OCI-LY1 (cell line): Measurements from ENCODE around the gene KCNMA1.

Source experiments
- CTCF ChIP-seq: fragments of 200-600 bp; sonication (generic), shearing (Covaris generic); IDR thresholded peaks from 2 replicates; pipeline ENCODE4 v1.5.1; 2017; ENCODE audit warnings: mild to moderate bottlenecking, antibody characterized with exemption, low read length, moderate library complexity, mixed read lengths
- EZH2 ChIP-seq: fragments of 200-600 bp; sonication (generic), shearing (Covaris generic); IDR thresholded peaks from 2 replicates; pipeline ENCODE4 v1.8.0; 2017; ENCODE audit warnings: borderline replicate concordance, mixed run types, mild to moderate bottlenecking, antibody characterized with exemption, low read length, moderate library complexity, mixed read lengths

DNA sequence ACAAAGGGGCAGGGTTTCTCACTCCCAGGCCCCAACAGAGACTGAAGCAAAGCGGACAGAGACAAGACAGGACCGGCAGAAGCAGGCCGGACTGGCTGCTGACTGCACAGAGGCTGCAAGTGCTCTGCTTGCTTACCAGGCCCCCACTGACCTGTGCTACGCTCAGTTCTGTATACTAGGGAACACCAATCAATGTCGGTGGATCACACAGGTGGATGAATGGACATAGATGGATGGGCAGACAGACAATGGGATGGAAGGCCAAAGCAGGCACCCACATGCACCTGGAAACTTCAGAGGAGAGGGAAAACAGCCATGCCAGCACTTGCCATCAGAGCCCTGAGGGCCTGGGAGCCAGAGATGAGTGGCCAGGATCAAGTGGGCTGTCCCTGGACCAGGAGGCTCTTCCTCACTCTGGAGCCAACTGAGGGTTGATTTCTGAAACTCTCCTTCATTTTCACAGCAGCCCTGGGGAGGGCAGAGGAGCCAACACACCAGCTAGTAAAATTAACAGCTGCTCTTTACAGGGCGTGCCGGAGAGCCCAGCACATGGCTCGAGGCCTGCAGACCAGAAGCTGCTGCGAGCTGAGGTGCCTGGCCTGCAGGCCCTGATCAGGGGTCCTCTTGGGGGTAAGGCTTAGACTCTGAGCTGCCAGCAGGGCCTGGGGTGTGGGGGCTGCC is 243.6 kb downstream of the KCNMA1 start:
- TF ChIP-seq CTCF = no peak
- TF ChIP-seq EZH2 = no peak
